Measurements from ENCODE around the gene ARHGAP33.

Gene ARHGAP33

GRCh38 chr19:35740108-35740422, 35.3 kb upstream of the ARHGAP33 start:
- TF ChIP-seq, protein P1, sequence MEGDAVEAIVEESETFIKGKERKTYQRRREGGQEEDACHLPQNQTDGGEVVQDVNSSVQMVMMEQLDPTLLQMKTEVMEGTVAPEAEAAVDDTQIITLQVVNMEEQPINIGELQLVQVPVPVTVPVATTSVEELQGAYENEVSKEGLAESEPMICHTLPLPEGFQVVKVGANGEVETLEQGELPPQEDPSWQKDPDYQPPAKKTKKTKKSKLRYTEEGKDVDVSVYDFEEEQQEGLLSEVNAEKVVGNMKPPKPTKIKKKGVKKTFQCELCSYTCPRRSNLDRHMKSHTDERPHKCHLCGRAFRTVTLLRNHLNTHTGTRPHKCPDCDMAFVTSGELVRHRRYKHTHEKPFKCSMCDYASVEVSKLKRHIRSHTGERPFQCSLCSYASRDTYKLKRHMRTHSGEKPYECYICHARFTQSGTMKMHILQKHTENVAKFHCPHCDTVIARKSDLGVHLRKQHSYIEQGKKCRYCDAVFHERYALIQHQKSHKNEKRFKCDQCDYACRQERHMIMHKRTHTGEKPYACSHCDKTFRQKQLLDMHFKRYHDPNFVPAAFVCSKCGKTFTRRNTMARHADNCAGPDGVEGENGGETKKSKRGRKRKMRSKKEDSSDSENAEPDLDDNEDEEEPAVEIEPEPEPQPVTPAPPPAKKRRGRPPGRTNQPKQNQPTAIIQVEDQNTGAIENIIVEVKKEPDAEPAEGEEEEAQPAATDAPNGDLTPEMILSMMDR (IDR thresholded peaks at IDR 0.05; ENCODE audit: control insufficient read depth, insufficient read depth, low read depth, low read length, missing control alignments): no peak
- H3K4me3 ChIP-seq (ENCODE audit: control insufficient read depth, low read depth, low read length): peak overlapping the region; percentile 66
- DNase-seq (ENCODE audit: low read depth): no peak

DNA sequence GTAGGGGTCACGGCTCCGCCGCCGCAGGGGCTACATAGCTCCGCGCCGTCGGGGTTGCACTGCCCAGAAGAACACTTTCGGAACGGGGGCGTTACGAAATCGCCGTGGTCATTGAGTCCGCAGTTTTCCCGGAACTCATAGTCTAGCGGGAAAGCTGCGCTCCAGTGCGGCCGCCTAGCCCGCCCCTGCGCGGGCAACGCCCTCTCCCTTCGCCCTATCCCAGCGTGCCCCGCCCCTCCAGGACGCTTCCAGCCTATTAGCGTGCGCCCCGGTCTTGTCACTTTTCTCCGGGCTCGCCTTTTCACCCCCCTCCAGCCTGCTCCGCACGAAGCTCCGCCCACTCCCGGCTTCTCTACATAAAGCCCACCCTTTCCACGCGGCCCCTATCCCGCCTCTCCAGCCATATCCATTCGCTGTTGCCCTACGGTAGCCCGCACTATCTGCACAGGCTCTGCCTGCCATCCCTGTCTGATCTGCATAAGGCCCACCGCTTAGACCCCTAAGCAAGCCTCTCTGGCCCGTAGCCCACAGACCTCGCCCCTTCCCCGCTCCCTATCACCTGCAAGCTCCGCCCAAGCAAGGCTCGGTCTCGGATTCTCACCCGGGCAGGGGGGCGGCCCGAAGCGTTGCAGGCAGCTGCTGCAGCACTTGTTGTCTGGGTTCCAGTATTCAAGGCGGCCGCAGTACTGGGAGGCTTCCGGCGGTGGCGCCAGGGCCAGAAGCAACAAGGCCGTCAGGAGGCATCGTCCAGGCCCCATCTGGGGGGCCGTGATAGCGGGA, 34.8 kb upstream of the ARHGAP33 start:
- H3K4me3 ChIP-seq (ENCODE audit: control insufficient read depth, low read depth, low read length): peak overlapping the region; percentile 66
- TF ChIP-seq, protein P1 (IDR thresholded peaks at IDR 0.05; ENCODE audit: control insufficient read depth, insufficient read depth, low read depth, low read length, missing control alignments): peak; percentile 16

GRCh38 chr19:35741203-35741515, 34.2 kb upstream of the ARHGAP33 start:
- TF ChIP-seq, protein P1 (IDR thresholded peaks at IDR 0.05; ENCODE audit: control insufficient read depth, insufficient read depth, low read depth, low read length, missing control alignments): no peak
- H3K4me3 ChIP-seq (ENCODE audit: control insufficient read depth, low read depth, low read length): peak overlapping the region; percentile 66
- no peak for DNase-seq (ENCODE audit: low read depth)

More for the DNA sequence above, 34.8 kb upstream of the ARHGAP33 start:
- peak; percentile 77 for DNase-seq (ENCODE audit: low read depth)

- H3K4me3 ChIP-seq (ENCODE audit: control insufficient read depth, low read depth, low read length): no peak within 1 kb of the TSS
- no peak for DNase-seq (ENCODE audit: low read depth)
These were observed 33.1 kb upstream of the ARHGAP33 start, which contains the start of gene IGFLR1 for GRCh38 chr19:35742121-35742724. IGFLR1 (minus strand) TSS chr19:35742452; CDS start chr19:35741180, 1,272 bp downstream.

DNA sequence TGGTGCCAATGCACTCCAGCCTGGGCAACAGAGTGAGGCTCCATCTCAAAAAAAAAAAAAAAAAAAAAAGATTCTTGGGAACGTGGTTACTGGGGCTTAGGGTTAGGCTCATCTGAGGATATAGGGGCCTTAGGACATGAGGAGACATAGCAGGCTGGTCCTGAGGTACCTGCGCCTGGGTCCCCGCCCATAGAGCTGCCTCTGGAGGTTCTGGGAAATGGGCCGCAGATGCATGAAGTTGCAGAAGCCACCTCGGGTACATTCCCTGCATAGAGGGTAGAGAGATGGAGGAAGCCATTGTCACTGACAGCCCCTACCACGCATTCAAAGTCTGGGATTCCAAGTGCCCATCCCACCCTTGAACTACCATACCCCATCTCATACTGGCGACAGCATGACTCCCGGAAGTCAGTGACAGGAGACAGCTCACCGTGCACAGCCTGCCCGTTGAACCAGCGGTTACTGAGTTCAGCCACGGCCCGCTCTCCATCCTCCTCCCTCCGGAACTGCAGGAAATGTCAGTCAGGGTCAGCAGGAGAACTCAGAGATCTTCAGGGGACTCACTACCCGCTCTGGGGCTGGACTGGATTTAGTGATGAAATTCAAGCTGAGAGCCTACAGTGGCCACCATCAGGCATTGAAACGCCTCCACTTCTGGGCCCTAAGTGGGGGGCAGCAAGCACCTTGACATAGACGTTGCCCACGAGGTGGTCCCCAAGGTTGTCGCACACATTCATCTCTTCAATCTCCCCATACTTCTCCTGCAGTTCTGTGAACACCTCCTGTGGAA, 31.5 kb upstream of the ARHGAP33 start:
- no peak for DNase-seq (ENCODE audit: low read depth)
- H3K4me3 ChIP-seq (ENCODE audit: control insufficient read depth, low read depth, low read length): no peak overlapping the region
- TF ChIP-seq, protein P1 (IDR thresholded peaks at IDR 0.05; ENCODE audit: control insufficient read depth, insufficient read depth, low read depth, low read length, missing control alignments): no peak

More at GRCh38 chr19:35742121-35742724, 33.1 kb upstream of the ARHGAP33 start, which contains the start of gene IGFLR1:
- TF ChIP-seq, protein P1 (IDR thresholded peaks at IDR 0.05; ENCODE audit: control insufficient read depth, insufficient read depth, low read depth, low read length, missing control alignments): no peak

GRCh38 chr19:35744430-35745327, 30.7 kb upstream of the ARHGAP33 start:
- peak; percentile 81 for DNase-seq (ENCODE audit: low read depth)
- H3K4me3 ChIP-seq (ENCODE audit: control insufficient read depth, low read depth, low read length): peak overlapping the region; percentile 85
- TF ChIP-seq, protein P1 (IDR thresholded peaks at IDR 0.05; ENCODE audit: control insufficient read depth, insufficient read depth, low read depth, low read length, missing control alignments): peak; percentile 57
